Lung (tissue), 12 donors: Measurements from ENCODE around the gene MOCOS. TPM values are rescaled to one million over a fixed set of nuclear protein-coding genes. Genes with fewer than 3 reads are reported as not detected.
"Not testable (repeated sequence)": the region's sequence is repeated elsewhere in the genome, so short reads cannot be mapped to it uniquely, and the experiment has no call there.

Experiments used
- ATAC-seq: fragments of 200-7000 bp; cut with Tn5 transposase; one replicate; pipeline ENCODE4 v1.9.1; 2020; ENCODE audit warnings: moderate number of reproducible peaks; ENCODE audit not compliant: insufficient read depth, low FRiP score
- DNase-seq, 3 donors: peaks; one replicate each; pipeline ENCODE4 v3.0.0-alpha.2; 2013 to 2017
- H3K27ac ChIP-seq, 2 donors: one replicate each; pipeline ENCODE4 v1.5.1; 2013; ENCODE audit warnings: mild to moderate bottlenecking in 2 of 2, moderate library complexity in 2 of 2, control low read depth in 1 of 2, inconsistent platforms in 1 of 2, low read depth in 1 of 2, low read length in 1 of 2
- H3K27me3 ChIP-seq, 3 donors: one replicate each; pipeline ENCODE4 v1.5.1; 2013; ENCODE audit warnings: low read length in 2 of 3; ENCODE audit not compliant: control insufficient read depth in 3 of 3, insufficient read depth in 3 of 3
- H3K36me3 ChIP-seq, 4 donors: one replicate each; pipeline ENCODE4 v1.5.1; 2013; ENCODE audit warnings: low read length in 4 of 4, mild to moderate bottlenecking in 1 of 4, moderate library complexity in 1 of 4; ENCODE audit not compliant: control insufficient read depth in 4 of 4, insufficient read depth in 4 of 4
- H3K4me1 ChIP-seq, 5 donors: one replicate each; pipeline ENCODE4 v1.5.1; 2013; ENCODE audit warnings: low read length in 5 of 5, mild to moderate bottlenecking in 2 of 5, moderate library complexity in 1 of 5; ENCODE audit not compliant: control insufficient read depth in 5 of 5, insufficient read depth in 5 of 5
- H3K4me3 ChIP-seq: one replicate; pipeline ENCODE4 v1.5.1; 2013; ENCODE audit warnings: mild to moderate bottlenecking, control low read depth, moderate library complexity
- H3K9ac ChIP-seq, 2 donors: one replicate each; pipeline ENCODE4 v1.5.1; 2013; ENCODE audit warnings: low read length in 2 of 2, control low read depth in 1 of 2; ENCODE audit not compliant: insufficient read depth in 1 of 2
- H3K9me3 ChIP-seq, 4 donors: one replicate each; pipeline ENCODE4 v1.5.1; 2013; ENCODE audit warnings: low read length in 3 of 4, mild to moderate bottlenecking in 1 of 4, moderate library complexity in 1 of 4; ENCODE audit not compliant: control insufficient read depth in 4 of 4, insufficient read depth in 3 of 4
- CTCF ChIP-seq: IDR thresholded peaks from 2 replicates; pipeline ENCODE4 v1.5.1; 2012; ENCODE audit warnings: mild to moderate bottlenecking; ENCODE audit errors: control extremely low read depth, extremely low read depth
- WGBS, 2 donors: extraction: QIAGEN DNeasy Blood & Tissue Kit; methylation state at CpG; one replicate each; pipeline ENCODE4 v1.1.7; 2013; 5-methylcytosine and 5-hydroxymethylcytosine counted together
- polyA plus RNA-seq, 2 donors: library from polyadenylated mRNA; stranded (reverse); fragments of 200-250 nt; gene quantifications; one replicate each; pipeline ENCODE4 v1.2.1, GENCODE V29; 2013
- total RNA-seq, 2 donors: library from RNA; depleted of rRNA in 1 of 2; stranded (reverse); fragments of >200 nt in 1 of 2; gene quantifications; one replicate each; pipeline ENCODE4 v1.2.1, GENCODE V29; 2014 to 2021
- donor health status: control.
- donor health status: control.
- donor health status: Bipolar disorder and iron deficiency.
- donor health status: healthy.
- donor health status: DM: yes; HTN: yes; CAD: no.

The MOCOS gene
- total and polyA plus RNA-seq, 4 donors, result 0.68 to 4.1 (median 3.2) TPM

- no peaks in the 10 kb centered on the region for H3K27me3 ChIP-seq
- no peak for TF ChIP-seq CTCF
- ATAC-seq, result no peak
- H3K4me3 ChIP-seq, result no peak overlapping the region
- peaks cover 0 to 4% (median 0%) of the 10 kb centered on the region in 5 donors for H3K4me1 ChIP-seq
- H3K36me3 ChIP-seq, result no peaks in the 10 kb centered on the region
- no peak overlapping the region for H3K9ac ChIP-seq
- WGBS, 2 donors, result 81 to 89% methylated on average over 9 of the region's 9 CpGs
- no peaks in the 10 kb centered on the region for H3K9me3 ChIP-seq
- DNase-seq, result no peak
- H3K27ac ChIP-seq, result no peak overlapping the region
These were observed 28.3 kb downstream of the MOCOS start for GRCh38 chr18:36215577-36215976.

DNA sequence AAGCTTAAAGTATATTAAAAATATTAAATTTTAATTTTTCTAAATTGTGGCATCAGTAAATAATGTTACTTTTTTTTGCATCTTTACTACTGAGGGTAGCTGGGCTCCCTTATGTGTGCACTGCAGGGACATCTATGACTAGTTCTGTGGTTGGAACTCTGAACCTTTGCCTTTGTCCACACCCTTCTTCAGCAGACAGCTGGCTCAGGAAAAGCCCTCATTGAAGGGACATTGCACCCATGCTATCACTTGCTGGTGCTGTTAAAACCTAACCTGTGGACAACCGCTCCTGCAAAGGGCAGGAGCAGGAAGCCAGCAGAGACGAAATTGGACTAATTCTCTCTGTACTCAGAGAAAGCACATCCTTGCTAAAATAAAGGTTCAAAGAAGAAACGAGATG is 30.1 kb downstream of the MOCOS start:
- DNase-seq (no peak), ATAC-seq (no peak)
- H3K9me3 ChIP-seq, result no peaks in the 10 kb centered on the region
- WGBS, 2 donors, result 83 to 85% methylated on average over 3 of the region's 3 CpGs
- H3K4me1 ChIP-seq, result peaks cover 0 to 4% (median 0%) of the 10 kb centered on the region in 5 donors
- no peaks in the 10 kb centered on the region for H3K27me3 ChIP-seq
- no peaks in the 10 kb centered on the region for H3K36me3 ChIP-seq
- H3K9ac ChIP-seq, result no peak overlapping the region
- TF ChIP-seq CTCF, result no peak
- H3K27ac ChIP-seq, result no peak overlapping the region
- H3K4me3 ChIP-seq, result no peak overlapping the region

- Histone ChIP-seq H3K27me3 (no peaks in the 10 kb centered on the region), H3K27ac (no peak overlapping the region), H3K36me3 (no peaks in the 10 kb centered on the region), H3K9me3 (peaks cover 0 to 8% (median 7%) of the 10 kb centered on the region in 4 donors), H3K4me1 (no peaks in the 10 kb centered on the region), H3K4me3 (no peak overlapping the region), H3K9ac (no peak overlapping the region)
- TF ChIP-seq CTCF, result no peak
- no peak for DNase-seq
- no peak for ATAC-seq
- WGBS, 2 donors, result 58 to 70% methylated on average over 1 of the region's 1 CpG
These were observed 41.9 kb downstream of the MOCOS start for GRCh38 chr18:36229188-36229587.

DNA sequence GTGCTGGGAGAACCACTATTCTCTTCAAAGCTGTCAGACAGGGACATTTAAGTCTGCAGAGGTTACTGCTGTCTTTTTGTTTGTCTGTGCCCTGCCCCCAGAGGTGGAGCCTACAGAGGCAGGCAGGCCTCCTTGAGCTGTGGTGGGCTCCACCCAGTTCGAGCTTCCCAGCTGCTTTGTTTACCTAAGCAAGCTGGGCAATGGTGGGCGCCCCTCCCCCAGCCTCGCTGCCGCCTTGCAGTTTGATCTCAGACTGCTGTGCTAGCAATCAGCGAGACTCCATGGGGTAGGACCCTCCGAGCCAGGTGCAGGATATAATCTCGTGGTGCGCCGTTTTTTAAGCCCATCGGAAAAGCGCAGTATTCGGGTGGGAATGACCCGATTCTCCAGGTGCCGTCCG is 53.2 kb downstream of the MOCOS start:
- H3K9me3 ChIP-seq, H3K4me1 ChIP-seq, DNase-seq, ATAC-seq, H3K4me3 ChIP-seq, H3K27me3 ChIP-seq, H3K9ac ChIP-seq, H3K36me3 ChIP-seq, H3K27ac ChIP-seq: not testable (repeated sequence)
- WGBS, 2 donors, result 81 to 82% methylated on average over 4 to 14 of the region's 15 CpGs
